ENCODE results near the gene RAB40C.
A peak's percentile ranks its signal among the peaks of the same experiment; 100 is the strongest.

RAB40C gene

GRCh38 chr16:574021-574760 is 15.7 kb upstream of the RAB40C start:
- no peak for TF ChIP-seq Cebpa-rat (IDR thresholded peaks at IDR 0.05)
- Histone ChIP-seq H3K27me3 (no peaks in the 10 kb centered on the region), H4K20me1 (peaks cover 61% of the 10 kb centered on the region), H3K36me3 (peaks cover 46% of the 10 kb centered on the region), H3K4me3 (no peak overlapping the region), H3K9me3 (no peaks in the 10 kb centered on the region), H3K9ac (peak overlapping the region; percentile 76; the same call in 1 of the 2 replicates), H3K4me1 (peaks cover 77% of the 10 kb centered on the region), H3K27ac (peak overlapping the region; percentile 84; the same call in 1 of the 2 replicates), H3K4me2 (0 out of 2 replicates have a peak overlapping the region, but pooled peaks have one; percentile 84)

- Histone ChIP-seq H3K27me3 (no peaks in the 10 kb centered on the region), H3K27ac (peak overlapping the region; percentile 84), H3K4me3 (peak overlapping the region; percentile 20; the same call in 1 of the 2 replicates), H3K9me3 (no peaks in the 10 kb centered on the region), H3K4me1 (peaks cover 85% of the 10 kb centered on the region), H3K36me3 (peaks cover 46% of the 10 kb centered on the region), H4K20me1 (peaks cover 54% of the 10 kb centered on the region), H3K9ac (peak overlapping the region; percentile 76), H3K4me2 (peak overlapping the region; percentile 84)
- no peak for TF ChIP-seq Cebpa-rat (IDR thresholded peaks at IDR 0.05)
Measured at GRCh38 chr16:575354-576196, 14.3 kb upstream of the RAB40C start.

GRCh38 chr16:576197-576822 is 13.6 kb upstream of the RAB40C start:
- no peak for TF ChIP-seq Cebpa-rat (IDR thresholded peaks at IDR 0.05)
- Histone ChIP-seq H4K20me1 (peaks cover 50% of the 10 kb centered on the region), H3K9me3 (no peaks in the 10 kb centered on the region), H3K27me3 (no peaks in the 10 kb centered on the region), H3K27ac (peak overlapping the region; percentile 84), H3K4me3 (peak overlapping the region; percentile 20; the same call in 1 of the 2 replicates), H3K36me3 (peaks cover 49% of the 10 kb centered on the region), H3K4me2 (peak overlapping the region; percentile 84), H3K9ac (peak overlapping the region; percentile 76), H3K4me1 (peaks cover 77% of the 10 kb centered on the region)

- Histone ChIP-seq H3K27me3 (no peaks in the 10 kb centered on the region), H3K27ac (peak overlapping the region; percentile 84), H3K4me1 (peaks cover 72% of the 10 kb centered on the region), H3K9ac (peak overlapping the region; percentile 76), H4K20me1 (peaks cover 47% of the 10 kb centered on the region), H3K4me2 (peak overlapping the region; percentile 84), H3K4me3 (0 out of 2 replicates have a peak overlapping the region, but pooled peaks have one; percentile 20), H3K36me3 (peaks cover 48% of the 10 kb centered on the region), H3K9me3 (no peaks in the 10 kb centered on the region)
- TF ChIP-seq Cebpa-rat (IDR thresholded peaks at IDR 0.05) = no peak
Measured at GRCh38 chr16:576823-577201, 13.1 kb upstream of the RAB40C start.

GRCh38 chr16:577796-578195 is 12.1 kb upstream of the RAB40C start:
- Histone ChIP-seq H3K27me3 (no peaks in the 10 kb centered on the region), H3K4me3 (no peak overlapping the region), H3K36me3 (peaks cover 43% of the 10 kb centered on the region), H3K27ac (peak overlapping the region; percentile 48; the same call in 1 of the 2 replicates), H3K9me3 (no peaks in the 10 kb centered on the region), H3K9ac (0 out of 2 replicates have a peak overlapping the region, but pooled peaks have one; percentile 7), H4K20me1 (peaks cover 37% of the 10 kb centered on the region), H3K4me2 (peak overlapping the region; percentile 84), H3K4me1 (peaks cover 70% of the 10 kb centered on the region)
- no peak for TF ChIP-seq Cebpa-rat (IDR thresholded peaks at IDR 0.05)

GRCh38 chr16:578232-578869 is 11.5 kb upstream of the RAB40C start:
- H3K36me3 ChIP-seq = peaks cover 37% of the 10 kb centered on the region
- no peaks in the 10 kb centered on the region for H3K27me3 ChIP-seq
- H3K4me1 ChIP-seq = peaks cover 70% of the 10 kb centered on the region
- peaks cover 32% of the 10 kb centered on the region for H4K20me1 ChIP-seq
- H3K27ac ChIP-seq = 0 out of 2 replicates have a peak overlapping the region, but pooled peaks have one; percentile 48
- no peaks in the 10 kb centered on the region for H3K9me3 ChIP-seq
- TF ChIP-seq Cebpa-rat (IDR thresholded peaks at IDR 0.05) = no peak
- no peak overlapping the region for H3K4me3 ChIP-seq
- H3K9ac ChIP-seq = 0 out of 2 replicates have a peak overlapping the region, but pooled peaks have one; percentile 10
- H3K4me2 ChIP-seq = peak overlapping the region; percentile 84

- Histone ChIP-seq H3K9ac (no peak overlapping the region), H3K4me1 (peaks cover 76% of the 10 kb centered on the region), H3K9me3 (no peaks in the 10 kb centered on the region), H3K36me3 (peaks cover 32% of the 10 kb centered on the region), H3K4me3 (no peak overlapping the region), H3K27me3 (no peaks in the 10 kb centered on the region), H4K20me1 (peaks cover 33% of the 10 kb centered on the region), H3K4me2 (peak overlapping the region; percentile 84), H3K27ac (no peak overlapping the region)
- no peak for TF ChIP-seq Cebpa-rat (IDR thresholded peaks at IDR 0.05)
Measured at GRCh38 chr16:578870-579405, 10.9 kb upstream of the RAB40C start.

- peaks cover 20% of the 10 kb centered on the region for H4K20me1 ChIP-seq
- H3K4me1 ChIP-seq = peaks cover 74% of the 10 kb centered on the region
- H3K4me3 ChIP-seq = no peak overlapping the region
- H3K27me3 ChIP-seq = no peaks in the 10 kb centered on the region
- peaks cover 18% of the 10 kb centered on the region for H3K36me3 ChIP-seq
- no peak for TF ChIP-seq Cebpa-rat (IDR thresholded peaks at IDR 0.05)
- H3K4me2 ChIP-seq = 0 out of 2 replicates have a peak overlapping the region, but pooled peaks have one; percentile 19
- H3K27ac ChIP-seq = peak overlapping the region; percentile 18; the same call in 1 of the 2 replicates
- H3K9ac ChIP-seq = 0 out of 2 replicates have a peak overlapping the region, but pooled peaks have one; percentile 29
- H3K9me3 ChIP-seq = no peaks in the 10 kb centered on the region
Measured at GRCh38 chr16:580141-580945, 9.5 kb upstream of the RAB40C start.
